ENCODE data around the gene PSMA1.
A peak's percentile ranks its signal among the peaks of the same experiment; 100 is the strongest.
"Not testable (repeated sequence)": the region's sequence is repeated elsewhere in the genome, so short reads cannot be mapped to it uniquely, and the experiment has no call there.

The PSMA1 gene

DNA sequence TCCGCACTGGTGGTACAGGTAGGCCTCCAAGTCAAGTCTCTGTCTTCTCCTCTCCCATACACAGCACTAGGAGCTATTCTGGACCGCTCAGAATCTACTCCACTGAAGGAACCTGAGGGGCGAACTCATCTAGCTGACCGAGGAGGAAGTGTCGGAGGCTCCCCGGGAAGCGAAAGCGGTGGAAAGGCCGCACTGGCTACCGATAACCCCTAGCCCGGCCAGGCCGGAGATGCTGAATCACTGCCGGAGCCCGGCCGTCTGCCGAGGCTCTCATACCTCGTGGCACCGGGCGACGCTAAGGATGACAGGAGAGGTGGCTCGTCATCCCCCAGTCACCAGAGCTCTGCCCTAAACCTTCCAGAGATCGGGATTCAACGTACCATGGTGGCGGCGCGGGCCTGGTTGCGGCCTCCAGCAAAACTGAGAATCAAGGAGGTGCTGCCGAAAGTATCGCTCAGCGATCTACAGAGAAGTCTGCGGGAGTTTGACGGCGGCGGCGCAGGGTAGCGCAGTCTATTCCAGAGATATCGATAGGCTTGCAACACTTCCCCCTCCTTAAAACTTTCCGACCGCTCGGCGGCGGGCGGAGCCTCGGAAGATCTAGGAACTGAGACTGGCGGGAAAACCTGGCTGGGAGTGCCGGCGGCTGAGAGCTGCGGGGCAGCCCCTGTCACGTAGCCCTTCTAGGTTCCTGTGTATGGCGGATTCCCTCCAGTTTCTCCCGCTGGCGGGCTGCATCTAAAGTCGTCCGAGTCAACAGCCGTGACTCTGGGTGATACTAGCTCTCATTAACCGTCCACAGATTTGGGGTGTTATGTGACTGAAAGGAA lies at the start of gene PSMA1:
TSS of gene PSMA1 (minus strand) at position 470 of the 830 bp plus-strand sequence. CDS start at position 383, 87 bp downstream.
- peak; percentile 93 for DNase-seq

DNA sequence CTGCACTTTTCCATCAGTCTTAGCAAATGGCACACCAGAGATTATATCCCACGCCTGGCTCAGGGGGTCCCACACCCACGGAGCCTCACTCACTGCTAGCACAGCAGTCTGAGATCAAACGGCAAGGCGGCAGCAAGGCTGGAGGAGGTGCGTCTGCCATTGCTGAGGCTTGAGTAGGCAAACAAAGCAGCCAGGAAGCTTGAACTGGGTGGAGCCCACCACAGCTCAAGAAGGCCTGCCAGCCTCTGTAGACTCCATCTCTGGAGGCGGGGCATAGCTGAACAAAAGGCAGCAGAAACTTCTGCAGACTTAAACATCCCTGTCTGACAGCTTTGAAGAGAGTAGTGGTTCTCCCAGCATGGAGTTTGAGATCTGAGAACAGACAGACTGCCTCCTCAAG lies 49.3 kb upstream of the PSMA1 start:
- not testable (repeated sequence) for DNase-seq

DNA sequence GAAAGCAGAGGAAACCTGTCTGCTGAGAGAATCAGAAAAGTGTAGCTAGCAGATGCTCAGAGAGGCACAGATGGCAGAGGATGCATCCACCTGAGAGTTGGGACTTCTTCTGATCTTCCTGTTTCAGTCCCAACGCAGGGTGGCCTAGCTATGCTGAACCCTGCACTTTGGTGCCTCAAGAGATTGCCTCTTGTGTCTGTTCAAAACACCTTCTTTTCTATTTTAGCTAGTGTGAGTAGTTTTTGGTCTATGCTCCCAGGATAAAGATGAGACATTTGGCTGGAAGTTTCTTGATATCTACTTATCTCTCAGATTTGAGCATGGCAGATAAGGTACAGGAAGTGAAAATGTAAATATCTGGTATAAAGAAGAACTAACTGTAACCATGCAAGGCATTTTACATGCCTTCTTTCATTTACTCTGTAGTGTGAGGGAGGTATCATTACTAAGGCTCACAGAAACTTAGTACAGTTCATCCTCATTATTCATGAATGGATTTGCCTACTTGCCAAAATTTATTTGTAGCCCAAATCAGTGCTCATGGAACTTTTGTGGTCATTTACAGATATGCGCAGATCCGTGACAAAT lies 47.0 kb upstream of the PSMA1 start:
- DNase-seq: no peak

DNA sequence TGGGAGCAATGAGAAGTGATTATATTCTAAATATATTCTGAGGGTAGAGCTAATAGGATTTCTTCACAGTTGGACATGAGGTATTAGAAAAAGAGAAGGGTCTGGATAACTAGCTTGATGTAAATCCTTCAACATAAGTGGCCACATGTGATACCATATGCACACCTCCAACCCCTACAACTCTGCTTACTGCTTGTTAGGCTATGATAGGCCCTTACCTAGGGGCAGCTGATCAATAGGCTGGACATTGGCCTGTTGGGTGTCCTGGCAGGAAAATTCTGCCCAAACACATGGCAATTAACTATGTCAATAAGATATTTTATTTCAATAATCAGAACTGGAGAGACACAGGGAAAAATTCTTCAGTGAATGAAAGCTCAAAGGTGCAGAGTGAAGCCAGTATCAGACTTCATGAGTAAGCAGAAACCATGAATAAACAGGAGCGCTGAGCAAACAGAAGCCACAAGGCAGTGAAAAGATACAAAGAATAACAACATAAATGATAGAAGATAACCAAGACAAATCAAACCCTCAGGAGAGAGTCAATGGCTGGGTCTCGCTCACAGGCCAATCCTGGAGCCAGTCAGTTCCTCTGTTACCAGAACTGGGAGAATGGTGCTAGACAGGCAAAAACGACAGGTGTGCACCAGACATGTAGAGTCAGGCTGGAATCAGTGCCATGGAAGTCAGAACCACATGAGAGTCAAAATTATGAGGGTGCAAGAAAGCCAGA lies 46.3 kb upstream of the PSMA1 start:
- DNase-seq: peak; percentile 54

DNA sequence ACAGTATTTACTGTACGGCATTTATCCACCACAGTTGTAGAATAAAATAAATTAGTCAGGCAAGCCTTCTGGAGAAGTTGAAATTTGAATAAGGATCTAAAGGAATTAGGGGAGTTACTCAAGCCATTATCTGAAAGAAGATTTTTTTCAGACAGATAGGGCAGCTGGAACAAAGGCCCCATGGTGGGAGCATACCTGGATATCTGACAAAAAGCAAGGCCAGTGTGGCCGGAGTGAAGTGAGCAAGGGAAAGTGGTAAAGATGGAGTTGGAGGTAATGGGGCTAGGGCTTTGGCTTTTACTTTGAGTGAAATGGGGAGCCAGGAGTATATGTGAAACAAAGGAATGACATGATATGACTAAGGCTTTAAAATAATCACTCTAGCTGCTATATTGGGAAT lies 45.7 kb upstream of the PSMA1 start:
- DNase-seq: no peak

DNA sequence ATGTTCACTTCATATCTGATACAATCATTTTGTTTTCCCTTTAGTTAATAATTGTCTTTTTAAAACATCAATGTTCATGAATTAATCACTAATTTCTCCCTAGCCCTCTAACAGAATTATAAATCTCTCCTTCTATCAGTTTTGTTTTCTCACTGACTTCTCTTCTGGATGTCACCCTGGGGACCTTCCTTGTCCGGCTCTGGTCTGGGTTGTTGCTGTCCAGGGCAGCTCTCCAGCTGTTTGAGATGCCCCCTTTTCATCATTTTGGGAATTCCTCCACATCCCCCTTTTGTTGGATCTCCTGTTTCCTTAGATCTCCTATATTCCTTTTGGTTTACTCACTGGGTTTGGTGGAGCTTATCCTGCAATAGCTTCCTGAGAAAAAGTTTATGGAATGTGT lies 35.6 kb upstream of the PSMA1 start:
- no peak for DNase-seq

DNA sequence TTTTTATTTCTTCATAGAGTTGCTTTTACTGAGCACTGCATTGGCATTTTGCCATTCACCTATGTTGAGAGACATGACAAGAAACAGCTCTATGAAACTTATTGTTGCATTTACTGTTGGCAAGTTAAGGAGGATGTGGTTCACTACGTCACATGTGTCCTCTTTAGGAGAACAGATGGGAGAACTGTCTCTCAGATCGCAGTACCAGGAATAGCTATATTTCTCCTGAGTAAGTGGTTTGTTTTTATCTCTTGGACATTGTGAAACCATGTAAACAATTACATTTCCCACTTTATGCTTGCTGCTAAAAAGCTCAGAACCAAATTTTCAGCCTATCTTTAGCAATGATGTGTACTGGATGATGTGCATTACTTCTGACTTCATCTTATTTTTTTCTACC lies 34.8 kb upstream of the PSMA1 start:
- no peak for DNase-seq

DNA sequence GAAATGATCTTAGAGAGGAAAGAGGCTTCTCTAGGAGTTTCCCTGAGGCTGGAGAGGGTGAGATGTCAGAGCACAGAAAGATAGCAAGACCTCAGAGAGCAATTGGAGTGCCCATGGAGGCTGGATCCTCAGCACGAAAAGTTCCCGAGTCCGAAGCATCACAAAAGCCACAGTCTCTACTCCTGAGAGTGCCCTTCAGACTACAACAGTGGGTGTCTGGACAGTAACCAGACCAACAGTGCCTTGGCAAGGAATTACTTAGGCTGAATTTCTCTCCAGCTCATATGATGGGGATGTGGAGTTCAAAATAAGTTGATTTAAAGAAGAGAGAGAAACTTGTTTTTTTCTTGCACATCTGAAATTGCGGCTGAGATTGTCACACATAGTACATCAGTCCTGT lies 31.9 kb upstream of the PSMA1 start:
- no peak for DNase-seq

DNA sequence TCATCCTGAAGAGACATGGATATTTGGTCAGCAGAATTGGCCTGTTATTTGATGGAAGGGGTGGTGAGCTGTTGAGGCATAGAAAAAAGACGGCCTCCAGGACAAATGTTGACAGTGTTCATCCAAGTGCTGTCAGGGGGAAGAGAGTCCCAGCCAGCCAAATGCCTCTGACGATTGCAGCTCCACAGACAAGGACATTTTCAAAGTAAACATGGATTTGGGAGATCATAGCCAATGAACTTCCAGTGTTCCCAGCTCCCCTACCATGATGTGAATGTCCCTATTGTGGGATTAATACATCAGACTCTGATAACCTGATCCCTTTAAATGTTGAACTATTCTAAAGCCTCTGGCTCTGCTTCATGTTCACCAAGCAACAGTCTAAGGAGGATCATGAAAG lies 31.2 kb upstream of the PSMA1 start:
- no peak for DNase-seq

DNA sequence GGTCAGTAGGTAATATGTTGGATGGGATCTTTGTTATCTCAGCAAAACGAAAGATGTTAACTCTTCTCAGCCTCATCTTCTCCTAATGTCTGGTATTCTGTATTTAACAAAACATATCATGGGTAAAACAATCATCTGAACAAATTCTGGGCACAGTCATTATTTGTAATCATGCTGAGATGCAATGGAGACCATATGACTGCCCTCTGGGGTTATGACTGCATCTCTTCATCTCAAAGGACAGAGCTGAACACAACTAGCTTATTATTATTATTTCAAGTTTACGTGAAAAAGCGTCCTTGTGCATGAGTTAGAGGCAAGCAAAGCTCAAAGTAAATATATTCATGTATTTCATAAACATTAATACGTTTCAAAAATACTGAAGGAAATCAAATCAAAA lies 29.7 kb upstream of the PSMA1 start:
- DNase-seq: no peak

DNA sequence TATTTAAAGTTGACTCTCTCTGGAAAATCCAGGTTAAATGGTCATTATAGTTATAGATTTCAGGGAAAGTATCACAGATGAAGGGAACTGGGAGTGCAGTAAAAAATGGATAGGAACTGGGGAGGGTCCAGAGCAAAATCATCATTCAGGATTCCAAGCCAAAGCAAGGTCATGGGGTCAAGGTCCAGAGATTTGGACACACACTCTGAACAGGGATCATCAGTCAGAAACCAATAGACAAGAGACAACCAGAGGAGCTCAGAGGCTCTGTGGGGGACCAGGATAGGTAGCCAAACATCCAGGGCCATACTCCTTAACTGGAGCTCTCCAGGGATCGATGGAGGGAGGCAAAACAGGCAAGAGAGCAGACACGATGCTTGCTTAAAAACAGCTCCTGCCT lies 27.3 kb upstream of the PSMA1 start:
- no peak for DNase-seq

DNA sequence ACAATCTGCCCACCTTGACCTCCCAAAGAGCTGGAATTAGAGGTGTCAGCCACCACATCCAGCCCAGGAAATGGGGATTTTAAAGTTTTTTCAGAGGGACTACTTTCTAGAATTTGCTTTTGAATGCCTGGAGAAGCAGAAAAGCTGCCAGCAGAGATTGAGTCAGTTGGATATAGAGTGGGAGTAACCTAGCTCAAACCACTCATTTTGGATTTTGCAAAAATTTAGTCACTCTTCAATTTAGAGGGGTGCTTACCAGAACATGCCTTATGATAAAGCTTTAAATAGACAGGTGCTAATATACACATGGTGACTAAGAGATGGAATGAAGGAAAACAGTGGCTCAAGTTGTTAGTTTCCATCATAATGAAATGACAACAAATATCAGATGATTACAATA lies 26.5 kb upstream of the PSMA1 start:
- DNase-seq: no peak

DNA sequence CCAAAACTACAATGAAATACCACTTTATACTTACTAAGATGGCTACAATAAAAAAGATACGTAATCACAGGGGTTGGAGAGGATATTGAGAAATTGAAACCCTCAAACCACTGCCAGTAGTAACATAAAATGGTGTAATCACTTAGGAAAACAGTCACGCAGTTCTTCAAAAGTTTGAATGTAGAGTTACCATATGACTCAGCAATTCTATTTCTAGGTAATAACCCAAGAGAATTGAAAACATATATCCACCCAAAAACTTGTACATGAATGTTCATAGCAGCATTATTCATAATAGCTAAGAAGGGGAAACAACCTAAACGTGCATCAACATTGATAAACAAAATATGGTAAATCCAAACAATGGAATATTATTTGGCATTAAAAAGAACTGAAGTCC lies 24.4 kb upstream of the PSMA1 start:
- no peak for DNase-seq

DNA sequence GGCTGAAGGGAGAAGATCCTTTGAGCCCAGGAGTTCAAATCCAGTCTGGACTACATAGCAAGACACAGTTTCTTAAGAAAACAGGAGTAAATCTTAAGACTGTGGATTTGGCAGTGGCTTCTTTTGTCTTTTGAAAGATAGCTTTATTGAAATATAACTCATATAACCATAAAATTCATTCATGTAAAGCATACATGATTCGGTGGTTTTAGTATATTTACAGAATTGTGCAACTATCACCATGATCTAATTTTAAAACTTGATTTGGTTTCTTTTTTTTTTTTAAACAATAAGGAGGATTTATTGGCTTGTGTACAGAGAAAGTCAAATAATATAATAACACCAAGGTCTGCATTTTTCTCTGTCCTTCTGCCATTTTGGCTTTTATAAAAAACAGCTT lies 23.1 kb upstream of the PSMA1 start:
- DNase-seq: no peak

DNA sequence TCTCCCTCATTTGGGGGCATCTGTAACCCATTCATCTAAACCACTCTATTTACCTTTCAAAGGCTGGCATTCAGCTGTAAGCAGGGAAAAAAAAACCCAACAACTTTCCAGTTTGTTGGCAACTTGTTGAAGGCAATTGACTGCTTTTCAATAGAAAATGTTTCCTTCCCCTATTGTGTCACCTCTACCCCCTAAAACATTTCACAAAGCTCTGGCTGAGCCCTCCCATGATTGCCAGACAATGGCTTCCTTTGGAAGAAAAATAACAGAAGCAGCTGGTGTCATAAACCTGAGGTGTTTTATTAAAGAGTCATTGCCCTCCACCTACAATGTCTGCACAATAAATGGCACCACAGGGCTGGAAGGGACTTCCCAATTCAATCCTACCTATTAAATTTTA lies 22.1 kb upstream of the PSMA1 start:
- DNase-seq: no peak

DNA sequence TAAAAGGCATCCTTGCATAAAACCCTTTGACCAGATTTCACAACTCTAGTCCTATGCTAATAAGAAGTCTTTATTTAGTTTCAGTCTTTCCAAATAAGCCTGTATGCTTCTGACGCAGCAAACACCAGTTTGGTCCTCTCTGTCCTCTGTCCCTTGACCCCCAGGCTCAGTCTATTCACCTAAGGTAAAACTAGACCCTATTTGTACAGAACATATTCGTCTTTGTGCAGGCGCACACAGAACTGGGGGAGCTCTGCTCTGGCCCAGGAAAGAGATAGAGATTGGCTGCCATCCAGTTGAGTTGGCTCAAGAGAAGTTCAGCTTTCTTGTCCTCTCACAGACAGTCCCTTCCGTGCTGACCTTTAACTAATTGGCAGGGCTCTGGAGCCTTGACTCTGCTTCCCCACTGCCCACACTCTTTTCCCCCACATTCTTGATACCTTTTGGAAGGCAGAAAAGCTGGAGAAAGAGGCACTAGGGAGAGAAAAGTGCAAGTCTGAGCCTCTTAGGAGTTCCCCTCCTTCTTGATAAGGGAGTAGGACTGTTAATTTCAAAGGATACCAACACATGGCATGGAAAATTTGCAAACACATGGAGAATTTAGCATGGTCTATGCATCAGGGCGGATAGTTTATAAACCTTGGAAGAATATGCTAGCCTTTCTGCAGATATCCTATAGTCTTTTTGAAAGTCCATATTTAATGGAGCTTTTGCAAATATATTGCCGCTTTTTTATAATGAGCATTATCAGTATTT lies 21.2 kb upstream of the PSMA1 start:
- no peak for DNase-seq

DNA sequence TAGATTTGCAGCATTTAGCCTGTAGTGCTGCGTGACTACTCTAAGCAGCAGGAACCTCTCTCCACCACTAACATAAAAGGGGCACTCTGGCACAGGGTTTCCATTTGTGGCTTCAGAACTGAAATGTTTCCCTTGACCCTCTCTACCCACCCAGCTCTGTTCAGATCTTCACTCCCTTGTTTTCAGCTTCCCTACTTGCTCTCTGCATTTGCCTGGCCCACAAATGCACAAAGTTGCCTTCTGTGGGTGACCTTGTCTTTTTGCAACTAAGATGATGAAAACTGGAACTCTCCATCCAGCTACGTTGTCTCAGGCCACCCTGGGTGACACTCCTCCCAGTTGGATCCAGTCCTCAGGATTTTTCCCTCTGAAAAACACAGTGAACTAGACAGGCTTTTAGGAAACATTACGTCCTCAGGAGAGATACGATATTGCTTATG lies 19.8 kb upstream of the PSMA1 start:
- no peak for DNase-seq

DNA sequence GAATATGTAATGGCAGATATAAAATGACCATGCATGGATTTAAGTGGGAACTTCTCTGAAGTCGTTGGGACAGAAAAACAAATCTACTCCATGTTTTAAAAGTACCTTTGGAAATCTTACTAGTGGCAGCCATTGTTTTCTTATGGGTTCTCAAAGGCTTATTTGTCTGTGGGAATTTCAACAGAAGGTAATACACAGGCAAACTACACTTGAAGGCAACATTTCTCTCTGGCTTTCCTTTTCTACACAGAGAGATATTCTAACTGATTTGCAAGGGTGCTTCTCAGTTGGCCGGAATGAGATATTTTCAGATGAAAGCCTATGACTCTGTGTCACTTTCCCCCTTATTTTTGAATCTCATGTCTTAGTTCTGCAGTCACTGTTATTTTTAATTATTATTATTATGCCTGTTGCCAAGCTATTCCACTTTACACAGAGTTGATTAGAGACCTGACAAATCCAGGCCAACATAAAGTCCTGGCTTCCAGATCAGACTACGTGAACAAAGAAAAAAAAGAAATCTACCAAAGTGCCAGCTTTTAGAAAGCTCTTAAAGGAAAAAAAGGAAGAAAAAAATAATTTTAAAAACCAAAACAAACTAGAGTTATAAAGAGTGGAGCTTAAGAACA lies 18.9 kb upstream of the PSMA1 start:
- DNase-seq: no peak

DNA sequence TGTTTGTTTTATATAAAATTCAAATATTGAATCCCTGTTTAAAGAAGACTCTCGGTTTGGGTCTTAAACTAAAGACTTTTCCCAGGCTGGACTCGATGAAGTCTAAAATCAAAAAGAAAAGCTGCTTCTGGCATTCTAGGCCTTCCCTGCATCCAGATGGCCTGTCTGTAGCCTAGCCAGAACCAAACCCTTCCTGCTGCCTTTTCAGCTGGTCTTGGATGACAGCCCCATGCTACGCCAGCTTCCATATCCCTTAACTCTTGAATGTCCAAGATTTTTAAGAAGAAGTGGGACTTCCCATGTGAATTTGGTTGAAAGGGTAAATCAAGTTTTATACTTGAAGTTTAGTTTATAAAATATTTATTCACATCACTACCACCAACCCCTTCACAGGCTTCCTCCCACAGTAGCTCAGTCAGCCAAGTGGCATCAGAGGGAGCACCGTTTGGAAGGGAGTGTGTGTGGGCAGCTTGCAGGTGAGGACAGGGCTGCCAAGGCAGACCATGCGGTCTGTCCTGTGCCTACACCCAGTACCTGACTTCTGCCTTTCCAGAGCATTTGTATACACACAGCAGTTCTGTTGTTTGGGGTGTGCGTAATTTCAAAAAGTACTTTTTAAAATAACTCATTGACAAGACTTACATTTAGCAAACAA lies 18.2 kb upstream of the PSMA1 start:
- DNase-seq: no peak

DNA sequence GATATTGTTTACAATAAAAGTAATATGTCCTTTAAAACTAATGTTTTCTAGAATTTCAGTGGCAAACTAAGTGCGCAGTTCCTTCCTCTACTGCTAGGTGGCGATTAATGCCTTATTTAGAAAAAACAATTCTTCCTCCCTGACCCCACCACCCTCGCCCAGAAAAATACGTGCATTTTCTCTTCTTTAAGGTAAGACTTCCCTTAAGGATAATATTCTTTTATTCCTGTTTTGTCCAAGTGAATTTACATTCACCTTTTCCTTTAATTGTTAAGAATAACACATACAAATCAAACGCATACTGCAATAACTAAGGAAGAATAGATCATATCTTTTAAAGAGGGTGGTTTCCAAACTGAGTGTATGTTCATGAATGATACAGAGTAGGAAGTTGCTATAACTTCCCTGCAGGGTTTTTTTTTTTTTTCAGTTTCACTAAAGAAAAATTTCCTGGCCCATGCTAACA lies 17.0 kb upstream of the PSMA1 start:
- peak; percentile 8 for DNase-seq

DNA sequence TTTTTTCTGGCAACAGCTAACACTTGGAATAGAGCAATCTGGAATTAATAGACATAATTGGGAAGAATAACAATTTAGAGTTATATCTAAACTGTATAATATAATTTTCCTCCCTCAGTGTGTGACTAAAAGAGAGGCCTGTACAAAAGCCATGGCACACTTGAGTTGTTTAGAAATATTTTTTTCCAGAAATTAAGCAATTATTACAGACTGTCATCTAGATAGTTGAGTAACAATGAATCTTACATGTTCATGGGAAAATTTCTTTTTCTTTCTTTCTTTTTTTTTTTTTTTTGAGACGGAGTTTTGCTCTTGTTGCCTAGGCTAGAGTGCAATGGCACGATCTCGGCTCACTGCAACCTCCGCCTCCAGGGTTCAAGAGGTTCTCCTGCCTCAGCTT lies 15.0 kb upstream of the PSMA1 start:
- not testable (repeated sequence) for DNase-seq

DNA sequence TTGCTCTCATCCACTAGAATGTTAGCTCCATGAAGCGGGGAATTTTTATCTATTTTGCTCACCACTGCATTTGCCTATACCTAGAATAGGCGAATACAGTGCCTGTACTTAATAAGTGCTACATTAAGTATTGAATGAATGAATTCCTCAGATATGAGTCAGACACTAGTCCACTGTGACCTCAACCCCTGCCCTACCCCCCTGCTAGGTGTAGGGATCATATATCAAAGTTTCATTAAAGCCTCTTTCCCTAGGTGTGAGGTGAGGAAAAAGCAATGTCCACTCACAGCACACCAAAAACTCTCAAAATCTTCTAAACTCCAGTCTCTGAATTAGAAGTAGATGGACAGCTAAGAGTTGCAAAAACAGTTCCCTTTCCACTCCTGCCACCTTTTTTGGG lies 9.8 kb upstream of the PSMA1 start:
- no peak for DNase-seq

Data from NCI-H510A treated with DMSO at 0.1 percent for 48 hours (cell line).